GM12872 (cell line): ENCODE results near the gene VWC2.

Source experiments
- TF ChIP-seq, protein P1 (sequence below): IDR thresholded peaks from 3 replicates; pipeline ENCODE4 v1.5.1; 2011; ENCODE audit warnings: low read depth, mild to moderate bottlenecking, low read length, moderate library complexity; ENCODE audit not compliant: insufficient read depth

Gene VWC2

DNA sequence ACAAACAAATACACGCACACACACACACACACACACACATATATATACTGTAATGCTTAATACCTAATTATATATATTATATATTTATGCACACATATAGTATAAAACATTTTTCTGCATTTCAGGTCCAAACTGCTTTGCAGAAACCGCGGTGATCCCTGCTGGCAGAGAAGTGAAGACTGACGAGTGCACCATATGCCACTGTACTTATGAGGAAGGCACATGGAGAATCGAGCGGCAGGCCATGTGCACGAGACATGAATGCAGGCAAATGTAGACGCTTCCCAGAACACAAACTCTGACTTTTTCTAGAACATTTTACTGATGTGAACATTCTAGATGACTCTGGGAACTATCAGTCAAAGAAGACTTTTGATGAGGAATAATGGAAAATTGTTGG lies 138.5 kb downstream of the VWC2 start:
- TF ChIP-seq, protein P1, sequence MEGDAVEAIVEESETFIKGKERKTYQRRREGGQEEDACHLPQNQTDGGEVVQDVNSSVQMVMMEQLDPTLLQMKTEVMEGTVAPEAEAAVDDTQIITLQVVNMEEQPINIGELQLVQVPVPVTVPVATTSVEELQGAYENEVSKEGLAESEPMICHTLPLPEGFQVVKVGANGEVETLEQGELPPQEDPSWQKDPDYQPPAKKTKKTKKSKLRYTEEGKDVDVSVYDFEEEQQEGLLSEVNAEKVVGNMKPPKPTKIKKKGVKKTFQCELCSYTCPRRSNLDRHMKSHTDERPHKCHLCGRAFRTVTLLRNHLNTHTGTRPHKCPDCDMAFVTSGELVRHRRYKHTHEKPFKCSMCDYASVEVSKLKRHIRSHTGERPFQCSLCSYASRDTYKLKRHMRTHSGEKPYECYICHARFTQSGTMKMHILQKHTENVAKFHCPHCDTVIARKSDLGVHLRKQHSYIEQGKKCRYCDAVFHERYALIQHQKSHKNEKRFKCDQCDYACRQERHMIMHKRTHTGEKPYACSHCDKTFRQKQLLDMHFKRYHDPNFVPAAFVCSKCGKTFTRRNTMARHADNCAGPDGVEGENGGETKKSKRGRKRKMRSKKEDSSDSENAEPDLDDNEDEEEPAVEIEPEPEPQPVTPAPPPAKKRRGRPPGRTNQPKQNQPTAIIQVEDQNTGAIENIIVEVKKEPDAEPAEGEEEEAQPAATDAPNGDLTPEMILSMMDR, result no peak

DNA sequence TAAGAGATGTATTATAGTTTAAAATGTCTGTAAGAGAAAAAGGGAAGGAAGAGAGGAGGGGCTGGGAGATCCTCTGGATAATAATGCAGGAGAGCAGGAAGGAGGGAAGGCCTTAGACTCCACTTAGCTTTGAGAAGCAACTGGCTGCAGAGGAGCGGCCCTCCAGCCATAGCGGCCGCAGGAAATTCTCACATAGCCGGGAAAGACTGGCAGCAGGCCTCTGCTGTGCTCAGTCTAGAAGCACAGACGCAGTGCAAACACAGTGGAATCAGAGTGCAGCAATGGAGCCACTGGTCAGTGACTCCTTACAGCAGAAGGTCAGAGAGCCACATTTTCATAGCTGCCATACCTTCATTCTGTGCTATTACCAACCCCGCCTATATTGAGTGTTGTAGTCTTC lies 153.3 kb downstream of the VWC2 start:
- TF ChIP-seq, protein P1, result no peak

DNA sequence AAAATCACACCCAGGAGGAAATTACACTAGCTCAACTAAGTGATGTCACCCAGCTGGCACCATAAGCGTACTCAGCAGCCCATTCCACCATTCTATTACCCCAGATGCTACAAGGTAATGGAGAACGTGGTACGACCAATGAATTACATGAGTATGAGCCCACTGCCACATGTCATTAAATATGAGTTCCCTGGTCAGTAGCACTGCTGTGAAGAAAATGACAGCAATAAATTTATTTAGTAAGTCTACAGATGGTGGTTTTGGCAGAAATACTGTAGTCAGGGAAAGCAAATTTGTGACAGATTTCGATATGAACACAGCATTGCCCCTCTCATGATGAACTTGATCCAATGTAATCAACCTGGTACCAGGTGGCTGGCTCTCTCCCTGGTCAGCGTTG lies 154.2 kb downstream of the VWC2 start:
- TF ChIP-seq, protein P1, result no peak

DNA sequence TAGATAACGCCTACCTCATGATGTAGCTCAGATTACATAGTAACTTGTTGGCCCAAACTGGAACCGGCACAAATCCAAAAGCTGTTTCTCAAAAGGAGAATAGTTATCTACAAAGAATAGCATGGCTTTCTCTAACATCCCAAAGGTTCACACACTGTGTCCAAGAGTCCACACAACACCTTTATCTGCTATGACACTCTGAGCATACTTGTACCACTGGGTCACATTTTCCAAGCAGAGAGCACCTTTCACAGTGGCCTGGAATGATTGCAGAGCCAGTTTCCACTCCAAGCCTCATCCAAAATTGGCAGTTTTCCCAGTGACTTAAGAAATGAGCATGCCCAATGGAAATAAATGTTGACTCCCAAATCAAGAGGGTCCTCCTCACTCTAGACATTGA lies 155.3 kb downstream of the VWC2 start:
- TF ChIP-seq, protein P1, result no peak

DNA sequence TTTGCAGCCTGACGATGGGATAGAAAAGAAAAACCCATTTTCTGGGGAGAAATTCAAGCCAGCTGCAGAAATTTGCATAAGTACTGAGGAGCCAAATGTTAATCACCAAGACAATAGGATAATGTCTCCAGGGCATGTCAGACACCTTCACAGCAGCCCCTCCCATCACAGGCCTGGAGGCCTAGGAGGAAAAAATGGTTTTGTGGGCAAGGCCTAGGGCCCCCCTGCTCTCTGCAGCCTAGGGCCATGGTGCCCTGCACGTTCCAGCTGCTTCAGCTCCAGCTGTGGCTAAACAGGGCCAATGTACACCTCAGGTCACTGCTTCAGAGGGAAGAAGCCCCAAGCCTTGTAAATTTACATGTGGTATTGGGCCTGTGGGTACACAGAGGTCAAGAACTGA lies 158.2 kb downstream of the VWC2 start:
- TF ChIP-seq, protein P1, result no peak

DNA sequence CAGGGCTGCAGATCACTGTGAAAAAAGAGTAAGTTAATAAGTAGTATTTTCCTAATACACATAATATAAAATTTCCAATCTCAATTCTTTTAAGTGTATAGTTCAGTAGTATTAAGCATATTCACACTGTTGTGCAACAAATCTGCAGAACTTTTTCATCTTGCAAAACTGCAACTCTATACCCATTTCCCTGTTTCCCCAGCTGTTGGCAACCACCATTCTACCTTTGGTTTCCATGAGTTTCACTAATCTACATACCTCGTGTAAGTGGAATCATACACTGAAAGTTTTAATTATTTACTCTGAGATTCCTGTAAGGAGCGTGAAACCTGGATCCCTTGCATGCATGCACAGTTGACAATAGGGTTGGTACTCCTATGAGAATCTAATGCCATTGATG lies 164.2 kb downstream of the VWC2 start:
- TF ChIP-seq, protein P1, result no peak
